Neutrophil (primary cell): ENCODE data around the gene GADD45A.
"Not testable (repeated sequence)": the region's sequence is repeated elsewhere in the genome, so short reads cannot be mapped to it uniquely, and the experiment has no call there.

Source experiments
- H3K27ac ChIP-seq: fragments of 200-600 bp; sonication (generic); 2 replicates; pipeline ENCODE4 v1.5.1; 2016; ENCODE audit warnings: mild to moderate bottlenecking, moderate library complexity
- H3K27me3 ChIP-seq: fragments of 200-600 bp; sonication (generic); 2 replicates; pipeline ENCODE4 v1.6.0; 2016; ENCODE audit warnings: mild to moderate bottlenecking
- H3K36me3 ChIP-seq: fragments of 200-600 bp; sonication (generic); 2 replicates; pipeline ENCODE4 v1.5.1; 2017
- H3K4me1 ChIP-seq, 2 experiments: fragments of 200-600 bp in 1 of 2; sonication (generic) in 1 of 2; 1 replicate in 1 of 2; 2 replicates in 1 of 2; pipeline versions ENCODE4 v1.5.1 to v1.6.1; 2013 to 2016; ENCODE audit warnings: low read depth in 1 of 2, low read length in 1 of 2, mild to moderate bottlenecking in 1 of 2, moderate library complexity in 1 of 2; ENCODE audit not compliant: control insufficient read depth in 1 of 2, insufficient read depth in 1 of 2
- H3K4me3 ChIP-seq, 2 experiments: fragments of 200-600 bp in 1 of 2; sonication (generic) in 1 of 2; 1 replicate in 1 of 2; 2 replicates in 1 of 2; pipeline ENCODE4 v1.5.1; 2013 to 2016; ENCODE audit warnings: low read depth in 1 of 2, low read length in 1 of 2, mild to moderate bottlenecking in 1 of 2, moderate library complexity in 1 of 2
- H3K9me3 ChIP-seq: fragments of 200-600 bp; sonication (generic); 2 replicates; pipeline ENCODE4 v1.5.1; 2016
- TF ChIP-seq, protein P1 (sequence below): fragments of 200-600 bp; sonication (generic); IDR thresholded peaks from 2 replicates; pipeline ENCODE4 v1.5.1; 2016; ENCODE audit warnings: antibody characterized with exemption

The GADD45A gene

DNA sequence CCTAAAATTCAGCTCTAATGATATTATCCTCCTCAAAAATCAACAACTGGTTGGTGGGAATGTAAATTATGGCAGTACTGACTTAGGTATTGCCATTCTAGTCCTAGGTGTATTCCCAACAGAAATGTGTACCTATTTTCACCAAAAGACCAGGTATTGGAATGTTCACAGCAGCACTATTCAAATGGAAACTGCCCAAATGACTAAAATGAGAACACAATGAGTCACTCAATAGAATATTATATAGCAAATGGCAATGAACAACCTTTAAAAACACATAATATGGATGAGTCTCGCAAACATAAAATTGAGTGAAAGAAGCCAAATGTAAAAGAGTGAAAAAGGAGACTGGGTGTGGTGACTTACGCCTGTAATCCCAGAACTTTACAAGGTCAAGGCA lies 44.9 kb downstream of the GADD45A start:
- Histone ChIP-seq H3K4me3 (no peak overlapping the region), H3K9me3 (no peaks in the 10 kb centered on the region), H3K27me3 (no peaks in the 10 kb centered on the region), H3K4me1 (peaks cover 18 to 21% of the 10 kb centered on the region in 2 experiments), H3K36me3 (no peaks in the 10 kb centered on the region), H3K27ac (no peak overlapping the region)
- TF ChIP-seq, protein P1, sequence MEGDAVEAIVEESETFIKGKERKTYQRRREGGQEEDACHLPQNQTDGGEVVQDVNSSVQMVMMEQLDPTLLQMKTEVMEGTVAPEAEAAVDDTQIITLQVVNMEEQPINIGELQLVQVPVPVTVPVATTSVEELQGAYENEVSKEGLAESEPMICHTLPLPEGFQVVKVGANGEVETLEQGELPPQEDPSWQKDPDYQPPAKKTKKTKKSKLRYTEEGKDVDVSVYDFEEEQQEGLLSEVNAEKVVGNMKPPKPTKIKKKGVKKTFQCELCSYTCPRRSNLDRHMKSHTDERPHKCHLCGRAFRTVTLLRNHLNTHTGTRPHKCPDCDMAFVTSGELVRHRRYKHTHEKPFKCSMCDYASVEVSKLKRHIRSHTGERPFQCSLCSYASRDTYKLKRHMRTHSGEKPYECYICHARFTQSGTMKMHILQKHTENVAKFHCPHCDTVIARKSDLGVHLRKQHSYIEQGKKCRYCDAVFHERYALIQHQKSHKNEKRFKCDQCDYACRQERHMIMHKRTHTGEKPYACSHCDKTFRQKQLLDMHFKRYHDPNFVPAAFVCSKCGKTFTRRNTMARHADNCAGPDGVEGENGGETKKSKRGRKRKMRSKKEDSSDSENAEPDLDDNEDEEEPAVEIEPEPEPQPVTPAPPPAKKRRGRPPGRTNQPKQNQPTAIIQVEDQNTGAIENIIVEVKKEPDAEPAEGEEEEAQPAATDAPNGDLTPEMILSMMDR: no peak

DNA sequence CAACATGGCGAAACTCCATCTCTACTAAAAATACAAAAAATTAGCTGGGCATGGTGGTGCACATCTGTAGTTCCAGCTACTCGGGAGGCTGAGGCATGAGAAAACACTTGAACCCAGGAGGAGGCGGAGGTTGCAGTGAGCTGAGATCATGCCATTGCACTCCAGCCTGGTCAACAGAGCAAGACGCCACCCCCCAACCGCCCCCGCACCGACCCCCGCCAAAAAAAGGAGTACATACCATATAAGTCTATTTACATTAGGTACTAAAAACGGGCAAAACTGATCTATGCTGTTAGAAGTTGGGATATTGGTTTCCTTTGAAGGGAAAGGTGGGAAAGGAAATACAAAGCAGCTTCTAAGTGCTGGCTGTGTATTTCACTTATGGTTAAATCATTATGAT lies 45.3 kb downstream of the GADD45A start:
- not testable (repeated sequence) for H3K27ac ChIP-seq, H3K36me3 ChIP-seq, H3K27me3 ChIP-seq, H3K4me3 ChIP-seq, H3K9me3 ChIP-seq
- H3K4me1 ChIP-seq: peaks cover 19 to 26% of the 10 kb centered on the region in 2 experiments

DNA sequence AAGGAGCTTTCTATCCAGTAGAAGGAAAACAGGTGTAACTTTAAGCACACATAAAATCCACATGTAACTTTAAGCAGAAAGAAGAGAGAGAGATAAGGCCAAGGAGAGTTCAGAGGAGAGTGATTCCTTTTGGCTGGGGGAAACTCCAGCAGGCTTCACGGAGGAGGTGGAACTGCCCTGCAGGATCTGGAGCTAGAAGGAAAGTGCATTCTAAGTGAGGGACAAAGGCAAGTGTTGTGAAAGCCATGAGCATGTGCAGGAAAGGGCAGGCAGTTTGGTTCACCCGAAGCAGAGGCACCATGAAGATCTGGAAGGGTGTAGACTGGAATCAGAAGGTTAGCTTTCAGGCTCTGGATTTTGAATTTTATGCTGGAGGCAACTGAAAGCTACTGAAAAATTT lies 46.3 kb downstream of the GADD45A start:
- peaks cover 27 to 35% of the 10 kb centered on the region in 2 experiments for H3K4me1 ChIP-seq
- no peaks in the 10 kb centered on the region for H3K36me3 ChIP-seq
- TF ChIP-seq, protein P1: no peak
- H3K9me3 ChIP-seq: no peaks in the 10 kb centered on the region
- no peak overlapping the region for H3K27ac ChIP-seq
- H3K27me3 ChIP-seq: no peaks in the 10 kb centered on the region
- H3K4me3 ChIP-seq: no peak overlapping the region

DNA sequence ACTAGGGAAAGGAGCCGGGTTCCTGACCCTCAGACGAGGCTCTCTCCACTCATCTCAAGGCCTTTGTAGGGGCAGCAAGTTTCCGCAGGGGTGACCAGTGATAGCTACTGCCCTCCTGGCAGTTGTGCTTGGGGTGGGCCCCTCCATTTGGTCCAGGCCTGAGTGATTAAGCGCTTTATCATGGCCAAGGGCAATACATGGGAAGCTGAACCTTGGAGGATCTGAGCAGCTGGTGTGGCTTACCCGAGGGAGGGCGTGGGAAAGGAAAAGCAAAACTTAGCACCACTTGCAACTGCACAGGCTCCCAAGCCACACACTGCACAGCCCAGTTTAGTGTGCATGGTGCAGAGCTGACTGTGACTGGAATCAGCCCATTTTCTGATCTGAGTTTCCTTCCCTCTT lies 47.8 kb downstream of the GADD45A start:
- Histone ChIP-seq H3K4me3 (no peak overlapping the region), H3K36me3 (no peaks in the 10 kb centered on the region), H3K27me3 (no peaks in the 10 kb centered on the region), H3K27ac (no peak overlapping the region), H3K9me3 (no peaks in the 10 kb centered on the region), H3K4me1 (peaks cover 34 to 47% of the 10 kb centered on the region in 2 experiments)
- TF ChIP-seq, protein P1: no peak

DNA sequence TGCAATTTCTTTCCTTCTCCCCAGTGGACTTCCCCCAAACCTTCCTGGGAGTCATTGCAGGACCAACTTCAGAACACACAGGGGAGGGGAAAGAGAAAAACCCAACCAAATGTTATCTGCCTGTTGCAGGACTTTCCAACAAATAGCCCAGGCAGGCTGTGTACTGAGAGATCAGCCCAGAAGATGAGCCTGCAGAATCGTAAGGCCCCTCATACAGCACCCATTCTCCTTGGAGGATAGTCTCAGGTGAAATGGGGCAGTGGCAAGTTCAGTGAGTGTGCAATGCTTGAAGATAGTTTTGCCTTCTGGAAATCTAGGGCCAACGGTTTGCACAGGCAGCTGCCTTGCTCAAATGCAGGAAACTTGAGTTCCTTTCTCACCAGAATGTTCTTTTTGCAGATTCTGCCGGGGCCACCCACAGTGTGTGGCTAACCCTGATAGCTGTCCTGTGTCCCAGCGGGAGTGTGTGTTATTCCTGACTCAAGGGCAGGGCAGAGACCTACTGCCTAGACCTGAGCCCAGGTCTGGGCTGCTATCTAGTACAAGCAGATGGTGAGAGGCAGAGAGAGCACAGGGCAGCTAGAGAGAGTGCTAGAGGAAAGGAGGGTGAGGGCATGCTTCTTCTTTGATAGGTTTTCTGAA lies 48.8 kb downstream of the GADD45A start:
- Histone ChIP-seq H3K4me1 (peaks cover 34 to 47% of the 10 kb centered on the region in 2 experiments), H3K27ac (peak overlapping the region; percentile 44), H3K36me3 (no peaks in the 10 kb centered on the region), H3K9me3 (no peaks in the 10 kb centered on the region), H3K27me3 (no peaks in the 10 kb centered on the region), H3K4me3 (no peak overlapping the region)
- TF ChIP-seq, protein P1: no peak

DNA sequence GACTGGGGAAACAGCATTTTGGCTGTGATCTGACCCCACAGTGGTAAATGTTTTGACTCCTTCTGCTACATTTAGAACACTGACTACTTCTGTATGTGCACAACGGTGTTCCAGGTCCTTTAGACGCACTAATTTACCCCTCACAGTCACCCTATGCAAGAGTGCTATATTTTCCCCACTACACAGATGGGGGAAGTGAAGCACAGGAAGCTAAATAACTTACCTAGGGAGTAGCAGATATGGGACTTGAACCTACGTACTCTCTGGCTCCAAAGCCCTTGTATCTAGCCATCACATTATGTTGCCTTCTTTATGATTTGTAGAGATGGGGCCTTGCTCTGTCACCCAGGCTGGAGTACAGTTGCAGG lies 49.3 kb downstream of the GADD45A start:
- H3K4me1 ChIP-seq: peaks cover 34 to 47% of the 10 kb centered on the region in 2 experiments
- peak overlapping the region; percentile 44 for H3K27ac ChIP-seq
- H3K27me3 ChIP-seq: no peaks in the 10 kb centered on the region
- H3K36me3 ChIP-seq: no peaks in the 10 kb centered on the region
- TF ChIP-seq, protein P1: no peak
- H3K4me3 ChIP-seq: no peak overlapping the region
- H3K9me3 ChIP-seq: no peaks in the 10 kb centered on the region
